GM21723 (cell line): ENCODE data around the gene CRYAA.
"Not testable (repeated sequence)": the region's sequence is repeated elsewhere in the genome, so short reads cannot be mapped to it uniquely, and the experiment has no call there.

Experiments used
- ATAC-seq: cut with Tn5 transposase; IDR thresholded peaks from one replicate; pipeline ENCODE4 v1.9.1; 2021; ENCODE audit warnings: mild to moderate bottlenecking, moderate library complexity; ENCODE audit not compliant: unreplicated experiment

Gene CRYAA

DNA sequence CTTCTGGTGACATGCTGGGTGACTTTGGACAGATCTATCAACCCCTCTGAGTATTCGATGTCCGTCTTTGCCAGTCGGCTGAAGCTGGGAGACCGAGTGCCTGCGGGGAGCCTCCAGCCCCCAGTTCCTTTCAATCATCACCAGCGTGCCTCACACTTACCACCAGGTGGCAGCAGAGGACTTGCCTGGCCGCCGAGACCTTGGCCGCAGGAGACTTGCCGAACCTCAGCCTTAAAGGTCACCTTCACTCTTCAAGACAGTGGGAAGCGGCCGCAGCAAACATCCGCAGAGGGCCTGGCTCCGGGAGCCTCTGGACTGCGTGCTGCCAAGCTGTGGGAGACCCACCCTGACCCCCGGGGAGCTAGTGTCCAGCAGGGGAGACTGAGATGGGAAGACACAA, 7.8 kb downstream of the CRYAA start:
- not testable (repeated sequence) for ATAC-seq

DNA sequence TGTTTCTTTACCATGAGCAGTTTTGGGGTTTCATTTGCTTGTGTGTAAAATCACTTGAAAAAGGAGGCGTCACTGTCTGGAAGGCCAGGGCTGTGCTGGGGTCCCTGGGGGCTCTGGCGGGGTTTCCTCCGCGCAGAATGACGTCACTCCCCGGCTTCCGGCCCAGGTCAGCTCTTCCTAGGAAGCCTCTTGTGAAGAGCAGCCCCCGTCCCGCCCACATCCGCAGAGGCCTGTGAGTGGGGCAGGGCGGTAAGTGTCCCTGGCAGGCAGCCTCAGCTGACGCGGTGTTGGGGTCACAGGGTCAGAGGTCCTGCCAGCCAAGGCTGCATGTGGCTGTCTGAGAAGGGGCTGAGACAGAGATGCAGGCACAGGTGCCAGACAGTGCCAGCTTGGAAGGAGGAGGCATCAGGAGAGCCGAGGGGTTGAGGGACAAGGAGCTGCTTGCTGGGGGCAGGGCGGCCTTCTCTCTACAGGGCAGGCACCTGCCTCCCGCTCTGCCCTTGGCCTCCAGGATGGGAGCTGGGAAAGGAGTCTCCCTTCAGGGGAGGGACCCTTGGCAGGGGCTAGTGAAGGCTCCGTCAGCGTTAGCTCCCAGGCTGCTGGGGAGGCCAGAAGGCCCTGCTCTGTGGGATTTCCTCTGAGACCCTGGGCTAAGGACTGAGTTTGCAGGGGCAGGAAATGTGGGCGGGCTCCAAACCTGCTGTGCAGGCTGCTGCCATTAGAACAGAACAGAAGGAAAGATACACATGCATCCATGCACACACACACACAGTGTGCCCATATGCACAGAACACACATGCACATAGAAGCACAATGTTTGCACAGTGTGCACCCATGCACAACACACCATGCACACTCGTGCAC, 8.5 kb downstream of the CRYAA start:
- peak; percentile 59 for ATAC-seq

DNA sequence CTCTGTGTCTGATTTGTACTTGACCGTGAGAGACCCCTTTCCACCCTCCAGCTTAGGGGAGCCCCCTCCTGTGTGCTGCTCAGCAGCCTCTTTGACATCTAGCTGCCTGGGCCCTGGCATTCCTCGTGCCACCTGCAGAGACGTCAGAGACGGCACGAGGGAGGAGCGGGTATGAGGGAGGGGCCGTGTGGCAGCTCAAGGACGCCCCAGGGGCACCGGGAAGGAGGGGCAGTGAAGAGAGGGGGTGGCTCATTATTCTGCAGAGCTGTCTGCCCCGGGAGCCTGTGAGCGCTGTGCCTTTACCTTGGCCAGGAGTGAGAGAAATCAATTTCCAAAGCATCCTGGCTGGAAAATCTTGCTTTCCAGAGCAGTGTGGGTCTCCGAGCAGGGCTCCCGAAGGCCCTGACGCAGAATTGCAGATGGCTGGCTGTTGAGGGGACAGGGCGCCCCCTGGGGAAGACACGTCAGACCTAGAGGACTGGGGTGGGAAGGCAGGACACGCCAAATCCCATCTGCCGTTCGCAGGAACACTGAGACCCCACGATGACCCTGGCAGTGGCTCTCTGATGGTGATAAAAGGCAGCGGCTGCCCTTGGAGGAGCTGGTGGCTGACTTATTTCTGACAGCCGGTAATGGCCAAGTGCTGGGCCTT, 9.5 kb downstream of the CRYAA start:
- not testable (repeated sequence) for ATAC-seq

DNA sequence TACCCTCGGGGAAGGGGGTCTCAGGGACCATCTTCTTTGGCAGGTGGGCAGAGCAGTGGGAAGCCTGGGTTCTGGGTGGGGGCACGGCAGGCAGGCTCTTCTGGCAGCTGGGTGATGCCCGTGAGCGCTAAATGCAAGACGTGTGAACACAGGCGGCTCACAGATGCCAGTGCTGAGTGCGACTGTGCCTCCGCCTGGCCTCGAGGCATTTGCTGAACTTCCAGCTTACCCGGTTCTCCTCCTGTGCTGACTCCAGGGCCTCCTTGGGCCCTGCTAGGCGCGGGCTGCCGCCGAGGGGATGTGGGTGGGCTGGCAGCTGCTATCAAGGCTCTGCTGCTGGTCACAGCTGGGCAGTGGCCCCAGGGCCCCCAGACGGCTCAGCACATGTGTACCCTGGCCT, 12.2 kb downstream of the CRYAA start:
- not testable (repeated sequence) for ATAC-seq

DNA sequence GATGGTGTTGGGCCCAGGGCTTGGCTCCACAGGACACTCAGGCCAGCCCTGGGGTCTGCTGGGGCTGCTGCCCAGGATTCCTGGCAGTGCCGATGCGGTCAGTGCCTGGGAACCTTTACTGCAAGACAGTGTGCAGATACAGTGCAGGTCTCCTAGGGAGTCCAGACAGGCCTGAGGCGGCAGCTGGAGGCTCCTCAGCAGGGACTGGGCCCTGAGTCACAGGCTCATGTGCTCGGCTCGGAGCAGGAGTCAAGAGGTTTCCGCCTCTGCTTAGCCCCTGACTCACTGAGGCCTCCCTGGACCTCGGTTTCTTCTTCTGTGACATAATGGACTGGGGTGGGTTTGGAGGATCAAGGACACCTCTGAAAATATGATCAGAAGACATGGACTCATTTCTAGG, 18.5 kb downstream of the CRYAA start:
- ATAC-seq, result not testable (repeated sequence)

DNA sequence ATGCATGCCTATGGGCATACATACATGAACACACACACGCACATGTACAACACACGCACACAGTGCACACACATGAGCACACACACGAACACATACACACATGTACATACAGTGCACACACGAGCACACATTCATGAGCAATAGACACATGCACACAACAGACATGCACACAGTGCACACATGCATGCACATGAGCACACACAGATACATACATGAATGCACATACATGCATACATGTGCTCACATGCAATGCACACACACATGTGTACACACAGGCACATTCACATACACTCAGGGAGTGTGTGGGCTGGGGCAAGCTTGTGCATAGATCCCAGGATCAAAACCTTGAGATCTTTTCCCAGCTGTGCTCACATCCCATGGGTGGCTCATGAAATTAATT, 18.9 kb downstream of the CRYAA start:
- no peak for ATAC-seq

DNA sequence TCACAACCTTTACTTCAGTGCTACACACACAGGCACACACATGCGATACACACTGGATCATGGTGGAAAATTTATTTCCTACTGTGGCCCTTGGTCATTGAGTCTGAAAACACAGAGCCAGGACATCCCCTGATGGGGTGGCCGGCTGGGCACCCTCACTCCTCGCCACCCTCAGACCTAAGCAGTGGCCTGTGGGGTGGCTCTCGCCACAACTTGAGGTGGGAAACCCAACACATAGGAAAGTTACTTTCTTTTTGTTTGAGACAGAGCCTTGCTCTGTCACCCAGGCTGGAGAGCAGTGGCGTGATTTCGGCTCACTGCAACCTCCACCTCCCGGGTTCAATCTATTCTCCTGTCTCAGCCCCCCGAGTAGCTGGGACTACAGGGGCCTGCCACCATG, 19.4 kb downstream of the CRYAA start:
- no peak for ATAC-seq

DNA sequence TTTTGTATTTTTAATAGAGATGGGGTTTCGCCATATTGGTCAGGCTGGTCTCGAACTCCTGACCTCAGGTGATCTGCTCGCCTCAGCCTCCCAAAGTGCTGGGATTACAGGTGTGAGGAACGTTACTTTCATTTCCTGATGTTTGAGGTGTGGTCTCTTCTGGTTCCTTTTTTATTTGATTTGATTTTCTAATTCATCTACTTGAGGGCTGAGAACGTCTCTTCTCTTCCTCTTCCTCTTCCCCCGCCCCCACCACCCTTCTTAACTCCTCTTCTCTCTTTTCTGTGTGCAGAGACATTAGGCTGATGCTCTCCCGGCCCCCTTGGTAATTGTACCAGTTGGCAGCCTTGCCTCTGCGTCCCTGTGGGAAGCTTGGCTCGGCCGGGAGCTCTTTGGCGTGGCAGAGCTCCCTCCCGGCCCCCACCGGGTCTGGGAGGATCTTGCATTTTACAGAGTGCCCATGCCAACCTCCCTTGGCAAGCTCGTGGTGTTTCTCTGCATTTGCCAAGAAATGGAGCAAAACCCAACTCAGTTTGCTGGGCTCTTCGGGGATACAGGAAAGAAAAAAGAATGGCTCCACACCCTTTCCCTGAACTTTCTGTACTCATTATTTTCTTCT, 19.9 kb downstream of the CRYAA start:
- no peak for ATAC-seq

DNA sequence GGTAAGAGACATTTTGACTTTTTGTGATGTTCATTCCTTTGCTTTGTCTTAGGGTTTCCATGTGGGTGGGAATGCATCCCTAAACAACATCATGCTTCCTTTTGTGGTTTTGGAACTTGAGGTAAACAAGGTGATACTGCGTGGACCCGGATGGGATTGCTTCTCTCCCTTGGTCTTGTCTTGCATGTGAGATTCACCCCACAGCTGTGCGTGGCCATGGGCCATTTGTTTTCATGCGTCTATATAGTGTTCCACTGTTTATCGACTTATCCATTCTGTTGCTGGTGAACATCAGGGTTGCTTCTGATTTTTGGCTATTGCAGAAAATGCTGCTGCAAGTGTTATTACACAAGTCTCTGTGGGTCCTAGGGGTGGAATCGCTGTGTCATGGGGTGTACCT, 21.1 kb downstream of the CRYAA start:
- no peak for ATAC-seq

DNA sequence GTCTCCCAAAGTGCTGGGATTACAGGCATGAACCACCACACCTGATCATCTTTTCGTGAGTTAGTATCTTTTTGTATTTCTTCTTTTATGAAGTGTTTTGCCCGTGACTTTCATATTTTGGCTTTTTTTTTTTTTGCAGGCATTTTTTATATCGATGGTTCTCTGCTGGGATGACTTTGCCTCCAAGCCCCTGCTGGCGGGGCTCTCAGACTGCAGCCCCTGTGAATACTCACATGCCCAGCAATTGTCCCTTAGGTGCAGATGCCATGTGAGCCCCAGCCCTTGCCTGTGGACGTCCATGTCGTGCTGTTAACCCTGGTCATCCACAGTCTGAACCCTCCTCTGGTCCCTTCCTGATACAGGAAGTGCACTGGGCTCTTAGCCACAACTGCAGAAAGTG, 21.7 kb downstream of the CRYAA start:
- ATAC-seq, result no peak

DNA sequence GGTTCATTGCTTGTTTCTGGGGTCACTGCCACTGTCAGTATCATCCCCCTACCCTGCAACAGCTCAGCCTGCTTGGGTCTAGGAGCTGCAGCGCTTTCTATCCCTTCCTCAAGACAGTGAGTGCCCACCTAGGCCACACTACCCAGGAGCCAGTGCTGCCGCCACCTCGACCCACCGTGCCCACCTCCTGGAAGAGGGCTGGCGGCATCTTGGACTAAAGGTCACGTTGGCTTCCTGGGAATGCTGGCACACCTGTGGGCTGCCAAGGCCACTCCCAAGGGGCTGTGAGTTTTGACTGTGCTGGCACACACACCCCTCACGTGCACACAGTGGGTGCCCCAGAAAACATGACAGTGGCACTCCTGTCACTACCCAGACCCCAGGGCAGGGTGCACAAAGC, 22.1 kb downstream of the CRYAA start:
- ATAC-seq, result no peak

DNA sequence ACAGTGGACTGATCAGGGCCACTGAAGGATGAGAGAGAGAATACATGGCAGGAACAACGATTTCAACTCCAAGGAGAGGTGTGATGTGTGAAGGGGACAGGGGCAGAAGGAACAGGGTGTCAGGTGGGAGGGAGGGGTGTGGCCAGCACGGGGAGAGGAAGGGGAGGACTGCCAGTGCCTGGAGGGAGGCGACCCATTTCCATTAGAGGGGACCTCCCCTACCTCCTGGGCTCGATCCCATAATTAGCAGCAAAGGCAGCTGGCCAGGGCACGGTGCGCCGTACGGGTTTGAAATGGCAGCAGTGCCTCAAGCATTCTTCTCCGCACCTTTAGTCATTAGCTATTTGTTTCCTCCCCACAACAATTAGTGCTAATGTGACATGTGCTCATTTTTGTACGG, 22.7 kb downstream of the CRYAA start:
- no peak for ATAC-seq

DNA sequence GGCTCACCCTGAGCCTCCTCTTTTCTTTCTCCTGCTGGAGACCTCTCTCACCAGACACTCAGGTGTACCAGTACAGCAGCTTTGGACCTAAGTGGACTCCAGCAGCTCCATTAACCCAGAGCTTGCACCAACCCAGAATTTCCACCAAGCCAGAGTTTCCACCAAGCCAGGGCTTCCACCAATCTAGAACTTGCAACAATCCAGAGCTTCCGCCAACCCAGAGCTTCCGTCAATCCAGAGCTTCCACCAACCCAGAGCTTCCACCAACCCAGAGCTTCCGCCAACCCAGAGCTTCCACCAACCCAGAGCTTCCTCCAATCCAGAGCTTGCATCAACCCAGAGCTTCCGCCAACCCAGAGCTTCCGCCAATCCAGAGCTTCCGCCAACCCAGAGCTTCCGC, 23.2 kb downstream of the CRYAA start:
- no peak for ATAC-seq

DNA sequence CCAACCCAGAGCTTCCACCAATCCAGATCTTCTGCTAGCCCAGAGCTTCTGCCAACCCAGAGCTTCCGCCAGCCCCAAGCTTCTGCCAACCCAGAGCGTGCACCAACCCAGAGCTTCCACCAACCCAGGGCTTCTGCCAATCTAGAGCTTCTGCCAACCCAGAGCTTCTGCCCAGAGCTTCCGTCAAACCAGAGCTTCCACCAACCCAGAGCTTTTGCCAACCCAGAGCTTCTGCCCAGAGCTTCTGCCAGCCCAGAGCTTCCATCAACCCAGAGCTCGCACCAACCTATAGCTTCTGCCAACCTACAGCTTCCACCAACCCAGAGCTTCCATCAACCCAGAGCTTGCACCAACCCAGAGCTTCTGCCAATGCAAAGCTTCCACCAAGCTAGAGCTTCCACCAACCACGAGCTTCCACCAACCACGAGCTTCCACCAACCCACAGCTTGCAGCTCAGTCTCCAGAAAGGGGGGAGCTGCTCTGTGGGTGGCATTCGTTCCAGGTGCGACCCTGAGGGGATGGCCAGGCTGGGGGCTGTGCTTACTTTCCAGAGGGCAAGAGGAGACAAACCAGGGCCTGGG, 23.8 kb downstream of the CRYAA start:
- no peak for ATAC-seq

DNA sequence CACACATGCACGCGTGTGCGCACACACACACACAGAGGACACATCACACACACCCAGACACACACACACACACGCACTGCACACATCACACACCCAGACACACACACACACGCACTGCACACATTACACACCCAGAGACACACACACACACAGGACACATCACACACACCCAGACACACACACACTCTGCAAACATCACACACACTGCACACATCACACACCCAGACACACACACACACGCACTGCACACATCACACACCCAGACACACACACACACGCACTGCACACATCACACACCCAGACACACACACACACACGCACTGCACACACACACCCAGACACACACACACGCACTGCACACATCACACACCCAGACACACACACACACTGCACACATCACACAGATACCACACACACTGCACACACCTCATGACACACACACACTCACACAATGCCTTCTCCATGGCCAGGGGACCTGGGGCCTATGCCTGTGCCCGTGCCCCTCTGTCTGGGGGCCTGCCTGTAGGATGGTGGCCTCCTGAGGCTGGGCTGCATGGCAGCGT, 24.4 kb downstream of the CRYAA start:
- no peak for ATAC-seq

DNA sequence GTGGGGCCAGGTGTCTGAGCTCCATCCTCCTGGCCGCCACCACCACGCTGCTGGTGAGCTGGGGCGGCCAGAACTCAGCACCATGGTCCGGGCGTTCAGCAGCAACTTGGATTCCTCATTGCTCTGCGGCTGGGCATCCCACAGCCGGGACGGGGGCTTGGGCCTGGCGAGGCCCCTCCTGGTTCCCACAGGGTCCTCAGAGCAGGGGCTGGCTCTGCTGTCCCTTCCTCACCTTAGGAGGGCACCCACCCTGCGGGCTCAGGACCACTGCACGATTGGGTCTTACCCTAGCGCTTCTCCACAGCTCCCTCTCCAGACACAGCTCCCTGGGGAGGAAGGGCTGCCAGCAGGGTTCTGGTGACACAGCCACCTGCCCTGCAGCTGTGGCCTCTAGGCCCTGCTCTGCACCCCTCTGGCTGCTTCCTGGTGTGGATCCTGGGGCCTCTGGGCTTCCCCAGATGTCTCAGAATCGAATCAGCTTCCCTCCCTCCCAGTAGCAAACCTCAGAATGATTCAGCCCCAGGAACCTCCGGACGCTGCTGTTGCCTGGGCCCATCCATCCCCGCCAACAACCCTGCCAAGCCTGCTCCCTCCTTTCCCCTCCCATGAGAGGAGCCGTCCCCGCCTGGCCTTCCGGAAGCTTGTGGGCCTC, 25.0 kb downstream of the CRYAA start:
- no peak for ATAC-seq

DNA sequence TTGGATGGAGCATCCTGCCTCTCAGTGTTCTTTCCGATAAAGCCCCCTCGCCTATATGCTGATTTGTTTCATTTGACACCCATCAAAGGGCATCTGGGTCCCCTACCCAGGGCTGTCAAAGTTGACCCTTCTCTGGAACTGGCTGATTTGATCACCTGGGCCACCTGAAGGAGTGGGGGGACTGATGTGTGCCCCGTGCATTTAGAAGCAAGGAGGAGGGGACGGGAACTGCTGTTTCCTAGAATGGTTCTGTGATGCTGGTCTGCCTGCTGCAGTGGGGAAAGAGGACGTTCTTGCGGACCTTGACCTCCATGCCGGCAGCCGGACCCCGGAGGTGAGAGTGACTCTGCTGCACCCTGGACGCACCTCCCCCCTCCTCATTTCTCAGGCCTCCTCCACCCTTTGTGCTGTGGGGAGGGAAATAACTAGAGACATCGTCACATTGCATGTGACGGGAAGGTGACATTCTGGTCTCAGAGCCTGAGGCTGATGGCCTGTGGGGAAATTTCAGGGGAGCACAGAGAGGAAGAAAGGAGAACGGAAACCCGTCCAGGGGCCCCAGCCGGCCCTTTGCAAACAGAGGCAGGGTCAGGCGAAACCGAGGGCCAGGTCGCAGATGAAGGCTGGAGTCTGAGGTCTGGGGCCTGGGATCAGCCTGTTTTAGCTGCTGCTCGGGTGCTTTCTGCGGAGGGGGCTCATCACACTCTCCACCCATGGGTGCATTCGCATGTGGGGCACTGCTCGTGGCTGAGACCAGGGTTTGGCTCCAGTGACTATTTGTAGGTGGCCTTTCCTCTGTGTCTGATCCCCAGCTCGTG, 25.7 kb downstream of the CRYAA start:
- no peak for ATAC-seq

DNA sequence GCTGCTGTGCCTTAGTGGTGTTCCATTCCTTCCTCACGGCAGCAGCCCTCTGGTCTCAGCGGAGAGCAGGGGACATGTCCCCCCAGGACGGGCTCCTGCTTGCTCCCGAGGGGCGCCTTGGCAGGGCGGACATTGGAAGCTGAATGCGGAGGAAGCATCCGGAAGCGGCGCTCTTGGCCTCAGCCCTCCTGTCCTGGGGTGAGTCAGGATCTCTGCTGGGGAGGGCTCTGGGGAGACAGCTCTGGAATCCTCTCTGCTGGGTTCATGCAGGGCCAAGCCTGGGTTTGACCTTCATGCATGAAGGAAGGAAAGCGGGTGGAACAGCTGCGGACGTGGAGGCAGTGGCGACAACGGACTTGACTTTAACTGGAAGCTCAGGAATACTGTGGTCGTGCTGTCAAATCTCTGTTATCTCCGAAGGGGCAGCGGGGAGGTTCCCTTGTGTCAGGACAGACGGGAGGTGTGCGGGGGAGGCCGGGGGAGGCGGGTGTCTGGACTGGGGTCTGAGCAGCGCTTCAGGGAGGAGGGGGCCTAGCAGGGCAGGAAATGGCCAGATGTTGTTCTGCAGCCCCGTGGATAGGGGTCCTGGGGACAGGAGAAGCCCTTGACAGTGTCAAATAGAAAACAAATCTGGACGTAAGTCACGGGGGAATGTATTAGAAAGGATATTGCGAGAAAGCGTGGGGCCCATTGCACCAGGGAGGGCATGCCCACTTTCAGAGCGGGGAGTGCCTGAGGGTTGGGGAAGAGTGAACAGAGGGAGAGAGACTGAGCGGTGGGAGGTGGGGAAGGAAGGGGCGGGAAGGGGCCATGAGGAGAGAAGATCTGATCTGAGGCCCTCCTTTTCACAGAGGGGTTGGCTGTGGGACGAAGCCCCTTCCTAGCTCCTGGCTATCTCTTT, 26.6 kb downstream of the CRYAA start:
- ATAC-seq, result no peak

DNA sequence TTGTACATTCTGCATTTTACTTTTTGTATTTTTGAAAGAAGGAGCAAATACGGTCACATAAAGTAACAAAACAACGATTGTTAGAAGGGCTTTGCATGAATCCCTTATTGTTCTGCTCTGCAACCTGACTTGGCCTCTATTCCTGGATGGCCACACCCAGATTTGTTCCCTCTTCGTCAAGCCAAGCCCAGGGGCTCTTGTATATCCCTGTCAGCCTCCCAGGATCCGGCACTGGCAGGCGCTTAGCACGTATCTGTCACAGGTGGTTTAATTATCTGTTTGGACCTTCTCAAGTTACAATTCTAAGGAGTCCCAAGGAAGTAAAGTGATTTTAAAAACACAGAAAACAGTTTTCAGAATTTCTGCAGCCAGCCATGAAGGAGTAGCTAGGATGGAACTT, 28.0 kb downstream of the CRYAA start:
- no peak for ATAC-seq
